Stimulated activated CD4-positive, alpha-beta T cell treated with anti-CD3 and anti-CD28 coated beads, Interleukin-12 subunit alpha, Interleukin-12 subunit beta, amount 100 ng/mL, for 4 hours (primary cell): ENCODE measurements around the gene WDR1.

Experiments used
- DNase-seq: peaks from one replicate; pipeline ENCODE4 v3.0.0-alpha.2; 2020

The WDR1 gene

GRCh38 chr4:10034612-10035104, 81.9 kb downstream of the WDR1 start:
- no peak for DNase-seq

GRCh38 chr4:10034136-10034535, 82.5 kb downstream of the WDR1 start:
- no peak for DNase-seq

GRCh38 chr4:10033191-10033881, 83.3 kb downstream of the WDR1 start:
- DNase-seq: no peak

- DNase-seq: no peak
Observed at GRCh38 chr4:10032625-10033024, 84.0 kb downstream of the WDR1 start.

- no peak for DNase-seq
Observed at GRCh38 chr4:10031668-10032590, 84.7 kb downstream of the WDR1 start.

- DNase-seq: no peak
Observed at GRCh38 chr4:10030972-10031667, 85.5 kb downstream of the WDR1 start.

GRCh38 chr4:10029403-10029802, 87.2 kb downstream of the WDR1 start:
- DNase-seq: no peak

GRCh38 chr4:10028910-10029309, 87.7 kb downstream of the WDR1 start:
- no peak for DNase-seq

- no peak for DNase-seq
Observed at GRCh38 chr4:10026485-10026884, 90.1 kb downstream of the WDR1 start.

- no peak for DNase-seq
Observed at GRCh38 chr4:10025230-10025806, 91.3 kb downstream of the WDR1 start.
